ENCODE measurements around the gene ERI3.

ERI3 gene

DNA sequence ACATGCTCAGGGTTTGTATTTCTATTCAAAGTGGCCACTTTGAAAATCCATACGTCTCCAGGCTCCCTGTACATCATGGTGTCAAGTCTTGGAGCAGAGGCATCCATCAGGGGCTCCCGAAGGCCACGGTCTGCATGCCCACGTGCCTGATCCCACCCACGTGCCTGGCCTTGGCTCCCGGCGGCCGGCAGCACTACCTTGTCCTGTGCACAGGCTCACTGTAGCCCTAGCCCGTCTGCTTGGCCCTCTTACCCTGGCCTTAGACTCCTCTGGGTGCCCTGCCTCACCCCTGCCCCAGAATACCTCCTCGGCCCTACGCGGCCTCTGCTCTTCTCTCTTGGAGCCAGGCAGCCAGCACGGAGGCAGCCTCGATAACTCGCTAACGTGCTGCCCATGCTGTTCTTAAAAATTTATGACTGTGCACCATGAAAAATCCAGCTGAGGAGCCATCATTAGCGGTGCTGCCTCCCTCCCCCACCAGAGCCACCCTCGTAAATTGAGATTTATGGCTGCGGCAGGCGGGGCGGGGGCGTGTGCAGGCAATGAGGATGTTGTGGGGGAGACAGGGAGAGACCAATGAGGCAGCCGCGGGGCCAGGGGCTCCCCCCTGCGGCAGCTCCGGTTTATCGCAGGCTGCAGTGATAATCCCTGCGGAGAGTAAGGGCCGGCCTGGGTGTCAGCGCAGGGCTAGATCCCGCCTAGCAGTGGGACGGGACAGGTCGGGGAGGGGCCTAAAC lies 117.2 kb downstream of the ERI3 start:
- DNase-seq (ENCODE audit: low spot score) = no peak
- no peak for FAIRE-seq

DNA sequence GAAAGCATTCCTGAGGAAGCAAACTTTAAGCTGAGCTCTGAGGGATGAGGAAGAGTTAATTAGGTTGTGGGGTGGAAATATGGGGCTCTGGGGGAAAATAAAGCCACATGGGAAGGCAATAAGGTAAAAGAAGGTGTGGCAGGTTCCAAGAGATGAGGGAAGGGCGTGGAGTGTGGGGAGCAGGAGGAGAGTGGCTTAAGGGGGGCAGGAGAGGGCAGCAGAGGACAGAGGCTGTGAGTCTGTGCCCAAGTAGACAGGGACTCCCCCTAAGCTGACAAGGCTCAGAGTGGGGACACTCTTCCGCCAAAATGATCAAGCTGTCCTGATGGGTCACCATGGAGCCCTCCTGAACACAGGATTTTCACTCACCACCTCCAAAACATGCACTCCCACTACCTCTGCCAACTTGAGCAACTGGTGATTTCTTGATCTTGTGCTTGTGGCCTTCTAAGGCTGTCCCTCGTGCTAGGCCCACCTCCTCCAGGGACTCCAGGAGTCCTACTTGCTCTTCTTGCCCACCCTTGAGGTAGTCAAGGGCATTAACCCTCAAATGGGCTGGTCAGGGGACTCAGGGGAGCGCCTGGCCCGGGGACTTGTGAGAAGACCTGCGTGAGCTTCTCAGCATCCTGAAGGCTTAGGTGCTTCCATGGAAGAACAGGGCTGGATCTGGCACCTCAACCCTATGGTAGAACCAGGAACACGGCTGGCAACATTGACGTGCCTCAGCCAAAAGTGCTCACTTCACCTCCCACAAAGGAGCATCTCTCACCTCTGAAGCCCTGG lies 118.4 kb downstream of the ERI3 start:
- DNase-seq (ENCODE audit: low spot score) (no peak), FAIRE-seq (no peak)

DNA sequence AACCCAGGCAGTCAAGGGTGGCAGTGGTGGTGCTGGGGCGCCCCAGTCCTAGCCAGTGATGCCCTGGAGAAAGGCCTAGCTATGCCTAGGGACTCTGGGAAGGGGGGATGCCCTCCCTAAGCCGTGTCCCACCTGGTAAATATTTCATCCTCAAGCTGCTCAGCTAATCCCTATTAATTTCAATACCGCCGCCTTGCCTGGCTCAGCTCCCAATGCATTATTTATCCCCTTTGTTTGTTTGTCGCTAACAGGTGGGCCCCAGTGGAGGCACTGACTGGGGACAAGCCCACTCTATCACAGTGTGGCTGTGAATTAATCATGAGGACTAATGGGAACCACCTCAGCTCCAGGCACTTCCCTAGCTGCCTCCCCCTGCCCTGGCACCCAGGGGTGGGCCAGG lies 119.2 kb downstream of the ERI3 start:
- no peak for DNase-seq (ENCODE audit: low spot score)
- FAIRE-seq = no peak

DNA sequence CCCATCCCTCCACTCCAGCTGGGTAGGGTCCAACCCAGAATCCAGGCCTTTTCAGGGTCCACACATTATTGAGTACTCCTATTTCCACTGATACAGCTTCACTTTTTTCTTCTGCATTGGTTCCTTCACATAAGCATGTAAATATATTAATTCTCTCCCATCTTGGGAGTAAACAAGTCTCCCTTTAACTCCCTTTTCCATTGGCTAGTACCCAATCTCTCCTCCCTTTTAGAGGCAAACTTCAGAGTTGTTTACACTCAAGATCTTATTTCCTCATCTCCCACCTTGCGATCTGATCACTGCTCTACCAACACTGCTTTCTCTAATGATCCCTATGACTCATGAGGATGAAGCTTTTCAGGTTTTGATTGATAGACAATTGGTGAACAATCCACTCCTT lies 121.5 kb downstream of the ERI3 start:
- no peak for FAIRE-seq
- no peak for DNase-seq (ENCODE audit: low spot score)

DNA sequence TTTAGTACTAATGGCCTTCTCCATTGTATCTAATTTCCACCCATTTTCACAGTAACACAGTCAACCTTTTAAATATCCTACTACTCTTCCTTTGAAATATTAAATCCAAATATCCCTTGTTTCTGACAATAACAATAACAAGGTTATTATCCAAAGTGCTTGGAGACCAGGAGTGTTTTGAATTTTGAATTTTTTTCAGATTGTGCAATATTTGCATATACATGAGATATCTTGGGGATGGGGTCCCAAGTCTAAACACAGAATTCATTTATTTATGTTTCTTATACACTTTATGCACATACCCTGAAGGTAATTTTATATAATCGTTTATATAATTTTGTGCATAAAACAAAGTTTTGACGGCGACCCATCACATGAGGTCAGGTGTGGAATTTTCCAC lies 124.3 kb downstream of the ERI3 start:
- FAIRE-seq (no peak), DNase-seq (ENCODE audit: low spot score) (no peak)

DNA sequence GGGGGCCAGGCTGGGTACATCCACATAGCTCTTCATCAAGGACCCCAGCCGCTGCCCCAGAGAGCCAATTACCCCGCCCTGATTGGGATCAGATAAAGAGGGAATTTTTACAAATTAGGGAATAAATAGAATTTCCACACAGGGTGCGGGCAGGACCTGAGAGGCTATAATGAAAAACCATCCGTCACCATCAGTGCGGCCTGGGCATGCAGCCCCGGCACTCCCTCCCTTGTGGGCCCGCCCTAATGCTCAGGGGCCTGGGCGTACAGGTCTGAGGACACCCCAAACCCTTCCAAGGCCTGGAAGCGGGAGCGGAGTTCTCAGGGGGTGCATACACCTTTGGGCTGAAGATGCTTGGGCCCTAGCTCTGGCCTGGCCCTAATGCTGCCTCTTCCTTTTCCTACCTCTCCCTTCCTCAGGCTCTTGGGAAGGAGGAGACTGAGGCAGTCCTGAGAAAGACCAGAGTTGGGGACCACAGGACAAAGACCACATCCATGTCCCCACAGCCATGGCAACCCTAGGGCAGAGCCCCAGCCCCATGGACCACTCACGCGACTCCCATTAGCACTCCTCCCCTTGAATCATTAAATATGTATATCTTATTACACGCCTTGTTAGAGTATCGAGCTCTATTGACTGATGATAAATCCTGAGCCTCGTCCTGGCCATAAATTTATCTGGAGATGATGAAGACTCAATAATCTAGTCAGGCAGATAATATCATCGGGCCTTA lies 125.5 kb downstream of the ERI3 start:
- FAIRE-seq (no peak), DNase-seq (ENCODE audit: low spot score) (no peak)

DNA sequence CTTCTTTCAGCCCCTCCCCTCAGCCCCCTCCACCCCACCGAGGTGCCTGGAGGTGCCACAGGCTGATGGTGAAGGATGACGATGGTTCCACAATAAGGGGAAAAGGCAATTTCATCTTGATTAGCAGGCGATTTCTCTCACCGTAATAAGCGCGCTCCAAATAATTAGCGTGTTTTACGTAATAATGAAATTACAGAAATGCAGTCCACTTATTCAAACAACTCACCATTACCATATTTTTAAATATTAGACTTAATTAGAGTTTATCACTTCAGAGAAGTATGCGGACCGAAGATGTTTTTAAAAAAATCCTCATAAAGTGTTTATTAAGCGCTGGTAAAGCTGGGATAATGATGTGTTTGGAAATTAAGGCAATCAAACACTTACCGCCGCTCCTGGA lies 126.8 kb downstream of the ERI3 start:
- no peak for DNase-seq (ENCODE audit: low spot score)
- FAIRE-seq = no peak

DNA sequence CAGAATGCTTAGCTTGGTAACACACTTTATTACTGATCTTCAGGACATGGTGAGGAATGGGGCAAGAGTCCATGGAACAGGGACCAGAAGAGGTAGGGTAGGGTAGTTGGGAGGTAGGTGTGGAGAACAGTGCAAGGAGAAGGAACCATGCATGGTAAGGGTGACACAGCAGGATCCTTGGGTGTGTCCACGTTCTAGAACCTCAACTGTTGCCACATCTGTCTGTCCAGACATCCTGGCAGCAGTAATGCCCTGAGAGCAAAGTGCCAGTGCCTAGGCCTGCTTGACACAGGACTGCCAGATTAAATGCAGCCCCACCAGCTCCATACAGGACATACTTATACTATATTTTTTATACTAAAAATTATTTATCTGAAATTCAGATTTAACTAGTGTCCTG lies 127.8 kb downstream of the ERI3 start:
- FAIRE-seq = no peak
- DNase-seq (ENCODE audit: low spot score) = no peak

DNA sequence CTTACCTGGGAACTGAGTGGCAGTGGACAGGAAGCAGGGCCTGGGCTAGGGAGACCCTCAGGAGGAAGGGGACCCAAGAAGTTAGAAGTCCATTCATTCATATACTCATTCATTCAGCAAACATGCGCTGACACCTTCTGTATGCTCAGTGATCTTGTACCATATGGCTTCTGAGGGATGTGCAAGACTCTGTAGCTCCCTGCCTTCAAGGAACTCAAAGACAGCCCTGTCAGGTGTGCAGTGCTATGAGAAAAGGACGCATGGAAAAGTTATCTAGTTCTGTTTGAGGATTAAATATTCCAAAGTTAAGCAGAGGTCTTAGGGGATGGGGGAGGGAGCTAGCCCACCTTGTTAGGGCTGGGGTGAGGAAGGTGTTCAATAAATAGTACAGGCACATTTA lies 129.3 kb downstream of the ERI3 start:
- no peak for FAIRE-seq

DNA sequence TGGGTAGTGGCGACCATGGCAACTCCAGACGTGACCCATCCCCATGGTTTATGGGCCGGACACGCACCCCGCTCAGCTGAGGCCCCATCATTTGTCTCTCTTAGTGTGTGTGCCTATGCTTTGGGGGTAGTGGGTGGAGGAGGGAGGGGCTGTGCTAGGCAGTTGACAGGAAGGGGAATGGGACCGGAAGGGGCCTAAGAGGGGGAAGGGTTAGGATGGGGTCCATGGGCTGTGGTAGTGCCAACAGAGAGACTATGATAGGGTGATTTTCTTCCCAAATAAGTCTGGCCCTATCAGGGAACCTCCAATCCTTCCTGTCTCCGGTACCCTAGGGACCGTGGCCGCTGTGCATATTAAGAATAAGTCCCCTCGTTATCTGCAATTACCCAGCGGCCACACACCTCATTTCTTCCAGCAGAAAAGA lies 131.9 kb downstream of the ERI3 start:
- DNase-seq (ENCODE audit: low spot score) = no peak
- no peak for FAIRE-seq

More for the DNA sequence above, 129.3 kb downstream of the ERI3 start:
- DNase-seq (ENCODE audit: low spot score) = no peak

DNA sequence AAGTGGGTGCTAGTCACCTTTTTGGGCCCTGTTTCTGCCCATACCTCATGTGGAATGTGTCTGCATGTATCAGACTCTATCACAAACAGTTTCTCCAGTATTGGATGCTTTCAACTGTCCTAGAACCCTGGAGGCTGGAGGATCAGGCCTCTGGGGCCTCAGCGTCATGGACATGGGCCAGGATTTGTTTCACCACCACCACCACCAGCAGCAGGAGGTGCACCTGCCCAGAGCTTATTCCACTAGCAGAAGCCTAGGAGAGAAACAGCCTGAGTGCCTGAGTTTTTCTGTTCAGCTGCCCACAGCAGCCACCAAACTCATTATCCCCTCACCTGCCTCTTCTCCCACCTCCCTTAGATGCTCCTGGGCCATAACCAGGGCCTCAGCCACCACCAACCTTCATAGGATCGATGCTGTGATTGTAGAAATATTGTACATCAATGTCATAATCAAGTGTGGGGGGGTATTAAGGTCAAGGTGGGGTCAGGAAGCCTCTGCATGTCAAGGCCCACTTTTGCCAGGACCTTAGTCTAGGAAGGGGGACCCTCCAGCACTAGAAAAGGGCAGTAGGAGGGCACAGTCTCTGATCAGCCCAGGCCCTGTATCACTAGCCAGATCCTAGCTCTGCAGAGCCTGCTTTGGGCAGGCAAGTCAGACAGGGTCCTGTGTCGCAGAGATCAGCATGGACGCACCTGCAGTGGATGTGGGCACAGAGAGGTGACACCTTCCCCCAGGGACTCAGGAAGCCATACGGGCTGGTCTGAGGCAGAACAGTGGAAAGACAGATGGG lies 132.5 kb downstream of the ERI3 start:
- FAIRE-seq = no peak
- no peak for DNase-seq (ENCODE audit: low spot score)

DNA sequence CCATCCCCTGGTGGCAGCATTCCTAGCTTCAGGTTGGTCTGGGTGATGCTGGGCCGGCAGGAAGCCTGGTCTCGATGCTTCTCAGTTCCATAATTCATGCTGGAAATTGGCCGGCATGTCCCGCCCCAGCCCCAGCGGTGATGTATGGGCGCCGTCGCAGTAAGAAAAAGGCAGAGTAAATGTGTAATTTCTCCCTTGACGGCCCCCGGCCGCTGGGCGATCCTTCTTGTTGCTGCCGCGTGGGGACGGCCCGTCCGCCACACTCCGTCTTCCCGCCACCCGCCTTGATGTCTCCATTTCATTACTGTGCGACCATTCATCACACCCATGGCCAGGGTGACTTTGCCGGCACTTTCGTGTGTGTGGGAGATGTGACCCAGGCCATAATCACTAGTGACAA lies 133.3 kb downstream of the ERI3 start:
- no peak for FAIRE-seq
- no peak for DNase-seq (ENCODE audit: low spot score)

DNA sequence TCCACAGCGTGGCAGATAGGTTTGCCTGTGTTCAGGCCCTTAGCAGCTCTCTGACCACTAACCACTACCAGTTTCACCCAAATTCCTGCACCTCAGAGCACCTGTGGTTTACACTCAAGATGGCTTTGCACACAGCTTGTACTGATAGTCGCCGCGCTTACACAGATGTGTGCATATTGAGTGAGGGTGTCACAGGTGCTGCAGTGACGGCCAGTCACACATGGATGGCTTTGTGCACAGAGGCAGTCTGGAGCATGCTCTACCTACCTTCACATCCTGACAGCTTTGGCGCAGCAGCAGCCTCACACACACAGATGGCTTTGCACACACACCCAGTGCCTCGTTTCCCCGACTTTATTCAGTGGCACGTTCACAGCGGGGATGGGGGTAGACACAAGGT lies 134.3 kb downstream of the ERI3 start:
- FAIRE-seq (no peak), DNase-seq (ENCODE audit: low spot score) (no peak)

DNA sequence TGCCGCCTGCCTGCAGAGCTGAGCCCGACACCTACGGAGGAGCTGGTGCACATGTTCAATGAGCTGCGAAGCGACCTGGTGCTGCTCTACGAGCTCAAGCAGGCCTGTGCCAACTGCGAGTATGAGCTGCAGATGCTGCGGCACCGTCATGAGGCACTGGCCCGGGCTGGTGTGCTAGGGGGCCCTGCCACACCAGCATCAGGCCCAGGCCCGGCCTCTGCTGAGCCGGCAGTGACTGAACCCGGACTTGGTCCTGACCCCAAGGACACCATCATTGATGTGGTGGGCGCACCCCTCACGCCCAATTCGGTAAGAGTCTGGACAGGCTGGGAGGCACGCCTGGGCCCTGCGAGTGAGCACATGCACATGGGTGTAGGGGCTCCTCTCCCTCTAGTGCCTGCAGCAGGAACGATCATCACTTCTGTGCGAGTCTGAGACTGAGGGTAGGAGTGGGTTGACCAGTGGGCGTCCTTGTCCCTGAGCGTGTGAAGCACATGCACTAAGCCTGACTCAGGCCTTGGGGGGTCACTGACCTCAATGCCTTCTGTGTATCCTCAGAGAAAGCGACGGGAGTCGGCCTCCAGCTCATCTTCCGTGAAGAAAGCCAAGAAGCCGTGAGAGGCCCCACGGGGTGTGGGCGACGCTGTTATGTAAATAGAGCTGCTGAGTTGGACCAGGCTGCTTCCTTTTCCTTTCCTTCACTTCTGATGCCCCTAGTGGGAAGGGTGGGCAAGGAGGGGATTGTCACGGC lies 134.9 kb downstream of the ERI3 start:
- FAIRE-seq (no peak), DNase-seq (ENCODE audit: low spot score) (no peak)

DNA sequence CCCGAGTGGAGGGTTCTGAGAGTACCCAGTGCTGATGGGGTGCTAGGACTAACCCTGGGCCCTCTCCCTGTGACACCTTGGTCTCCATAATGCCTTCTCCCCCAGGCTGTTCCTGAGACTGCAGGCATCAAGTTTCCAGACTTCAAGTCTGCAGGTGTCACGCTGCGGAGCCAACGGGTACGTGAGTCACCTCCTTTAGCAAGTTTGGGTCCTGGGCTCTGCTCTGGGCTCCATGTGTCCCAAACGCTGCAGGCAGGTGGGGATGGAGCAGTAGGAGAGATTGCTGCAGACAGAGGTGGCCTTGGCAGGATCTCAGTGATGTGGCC lies 135.8 kb downstream of the ERI3 start:
- FAIRE-seq (no peak), DNase-seq (ENCODE audit: low spot score) (no peak)

DNA sequence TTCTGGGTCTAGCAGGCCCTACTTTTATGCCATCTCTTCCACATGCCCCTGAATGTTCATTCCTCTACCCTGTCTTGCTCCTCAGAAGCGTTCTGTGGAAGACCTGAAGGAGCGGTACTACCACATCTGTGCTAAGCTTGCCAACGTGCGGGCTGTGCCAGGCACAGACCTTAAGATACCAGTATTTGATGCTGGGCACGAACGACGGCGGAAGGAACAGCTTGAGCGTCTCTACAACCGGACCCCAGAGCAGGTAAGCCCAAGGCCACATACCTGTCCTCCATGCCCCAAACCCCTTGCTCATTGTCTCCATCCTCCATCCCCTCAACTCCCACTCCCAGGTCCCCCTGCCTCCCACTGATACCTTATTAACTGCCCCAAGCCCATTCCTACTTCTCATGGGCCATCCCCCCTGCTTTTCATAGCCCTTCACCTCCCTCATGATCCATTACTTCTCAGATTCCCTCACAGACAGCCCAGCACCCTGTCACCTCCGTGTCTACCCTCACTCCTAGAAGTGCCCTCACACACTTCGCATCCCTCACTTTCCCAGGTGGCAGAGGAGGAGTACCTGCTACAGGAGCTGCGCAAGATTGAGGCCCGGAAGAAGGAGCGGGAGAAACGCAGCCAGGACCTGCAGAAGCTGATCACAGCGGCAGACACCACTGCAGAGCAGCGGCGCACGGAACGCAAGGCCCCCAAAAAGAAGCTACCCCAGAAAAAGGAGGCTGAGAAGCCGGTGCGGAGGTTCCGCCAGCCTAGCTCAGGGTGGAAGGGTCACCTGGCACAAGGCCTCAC lies 136.4 kb downstream of the ERI3 start:
- DNase-seq (ENCODE audit: low spot score) (no peak), FAIRE-seq (no peak)

DNA sequence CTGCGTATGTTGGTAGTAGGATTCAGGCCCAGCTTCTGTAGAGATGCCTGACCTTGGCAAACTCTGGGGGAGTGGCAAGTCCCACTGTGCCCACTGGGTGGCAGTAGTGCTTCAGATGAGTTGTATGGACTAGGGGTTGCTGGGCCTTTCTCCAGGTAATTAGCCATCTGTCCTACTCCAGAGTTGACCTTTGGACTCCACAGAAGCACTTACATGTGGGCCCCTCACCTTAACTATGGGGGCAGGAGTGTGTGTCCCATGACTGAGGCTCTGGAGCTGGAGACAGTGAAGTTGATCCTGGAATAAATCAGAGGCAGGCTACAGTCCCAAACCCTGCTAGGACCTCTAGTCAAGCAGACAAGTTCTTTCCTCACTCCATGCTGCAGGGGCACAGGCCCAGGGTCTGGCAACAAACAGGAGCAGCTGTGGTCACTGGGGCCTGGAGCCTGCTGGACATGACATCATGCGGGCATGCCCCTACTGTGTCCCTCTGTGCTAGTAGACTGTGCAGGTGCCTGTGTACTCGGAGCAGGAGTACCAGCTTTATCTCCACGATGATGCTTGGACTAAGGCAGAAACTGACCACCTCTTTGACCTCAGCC lies 137.1 kb downstream of the ERI3 start:
- DNase-seq (ENCODE audit: low spot score) = peak; percentile 41
- FAIRE-seq = no peak

DNA sequence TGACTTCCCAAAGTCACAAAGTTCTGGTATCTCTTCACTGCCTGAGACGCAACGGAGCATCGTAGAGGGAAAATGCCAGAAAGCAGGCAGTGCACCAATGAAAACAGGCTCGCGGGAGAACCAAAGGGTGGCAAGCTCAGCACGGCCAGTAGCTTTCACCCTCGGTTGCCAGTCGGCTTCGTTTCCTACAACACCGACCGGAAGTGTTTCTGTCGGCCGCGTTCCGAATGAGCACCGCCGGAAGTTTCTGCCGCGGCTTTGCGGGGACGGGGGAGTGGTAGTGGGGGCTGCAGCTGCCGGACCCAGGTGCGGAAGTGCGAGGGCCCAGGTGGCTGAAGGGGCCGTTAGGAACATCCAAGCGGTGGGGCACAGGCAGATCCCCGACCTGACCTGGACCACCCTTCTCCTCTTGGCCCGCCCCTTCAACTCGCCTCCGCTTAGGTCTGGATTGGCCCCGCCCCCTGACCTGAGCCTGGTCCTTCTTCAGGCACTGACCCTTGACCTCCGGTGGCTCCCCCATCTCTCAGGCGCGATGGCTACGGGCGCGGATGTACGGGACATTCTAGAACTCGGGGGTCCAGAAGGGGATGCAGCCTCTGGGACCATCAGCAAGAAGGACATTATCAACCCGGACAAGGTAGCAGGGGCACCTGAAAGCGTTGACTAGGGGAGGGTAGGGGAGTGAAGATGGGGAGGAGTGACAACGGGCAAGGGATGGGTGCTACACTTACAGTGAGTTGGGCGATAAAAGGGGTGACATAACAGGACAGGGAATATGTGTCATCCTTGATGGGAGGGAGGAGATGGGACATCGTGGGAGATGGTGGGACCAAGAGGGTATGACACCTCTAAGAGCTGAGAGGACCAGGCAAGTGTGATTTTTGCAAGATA lies 141.6 kb downstream of the ERI3 start, which contains the start of gene DMAP1:
Gene DMAP1 (plus strand): TSS at position 250 of the 891 bp plus-strand sequence. CDS start 283 bp downstream, at position 533.
- FAIRE-seq (no peak), DNase-seq (ENCODE audit: low spot score) (peak; percentile 76)

All from RCC 7860 (cell line).